22Rv1 (cell line): ENCODE results near the gene LRPAP1.

ENCODE experiments used
- ZFX ChIP-seq: fragments of 450-650 bp; IDR thresholded peaks from 2 replicates; pipeline ENCODE4 v1.6.1; 2017; ENCODE audit warnings: antibody characterized with exemption, borderline replicate concordance
- TF ChIP-seq, protein P1 (sequence below): fragments of 450-650 bp; IDR thresholded peaks from 2 replicates; pipeline ENCODE4 v1.5.1; 2017; ENCODE audit warnings: mild to moderate bottlenecking

GRCh38 chr4:3494462-3494871 lies 37.8 kb downstream of the LRPAP1 start:
- TF ChIP-seq, protein P1, sequence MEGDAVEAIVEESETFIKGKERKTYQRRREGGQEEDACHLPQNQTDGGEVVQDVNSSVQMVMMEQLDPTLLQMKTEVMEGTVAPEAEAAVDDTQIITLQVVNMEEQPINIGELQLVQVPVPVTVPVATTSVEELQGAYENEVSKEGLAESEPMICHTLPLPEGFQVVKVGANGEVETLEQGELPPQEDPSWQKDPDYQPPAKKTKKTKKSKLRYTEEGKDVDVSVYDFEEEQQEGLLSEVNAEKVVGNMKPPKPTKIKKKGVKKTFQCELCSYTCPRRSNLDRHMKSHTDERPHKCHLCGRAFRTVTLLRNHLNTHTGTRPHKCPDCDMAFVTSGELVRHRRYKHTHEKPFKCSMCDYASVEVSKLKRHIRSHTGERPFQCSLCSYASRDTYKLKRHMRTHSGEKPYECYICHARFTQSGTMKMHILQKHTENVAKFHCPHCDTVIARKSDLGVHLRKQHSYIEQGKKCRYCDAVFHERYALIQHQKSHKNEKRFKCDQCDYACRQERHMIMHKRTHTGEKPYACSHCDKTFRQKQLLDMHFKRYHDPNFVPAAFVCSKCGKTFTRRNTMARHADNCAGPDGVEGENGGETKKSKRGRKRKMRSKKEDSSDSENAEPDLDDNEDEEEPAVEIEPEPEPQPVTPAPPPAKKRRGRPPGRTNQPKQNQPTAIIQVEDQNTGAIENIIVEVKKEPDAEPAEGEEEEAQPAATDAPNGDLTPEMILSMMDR, result no peak
- TF ChIP-seq ZFX, result no peak
